K562 (cell line): ENCODE results near the gene NAA80. TPM values are rescaled to one million over a fixed set of nuclear protein-coding genes. Genes with fewer than 3 reads are reported as not detected.

Experiments
- CHD1 ChIP-seq: fragments of 200-600 bp; sonication (generic); IDR thresholded peaks from one replicate; pipeline ENCODE4 v1.6.1; 2012; ENCODE audit warnings: mild to moderate bottlenecking, moderate library complexity, low read length, inconsistent platforms
- CREB1 ChIP-seq, 2 experiments: sonication (generic) in 1 of 2; formaldehyde crosslinking in 1 of 2; IDR thresholded peaks; 2 replicates each; pipeline versions ENCODE4 v1.6.1 to v1.8.0; 2012 to 2022; ENCODE audit warnings: inconsistent platforms in 1 of 2, mild to moderate bottlenecking in 1 of 2, missing genetic modification reagents in 1 of 2, moderate library complexity in 1 of 2
- POLR2AphosphoS5 ChIP-seq: IDR thresholded peaks from 2 replicates; pipeline ENCODE4 v1.6.1; 2011; ENCODE audit warnings: mild to moderate bottlenecking, low read depth, low read length, moderate library complexity; ENCODE audit not compliant: control insufficient read depth, insufficient read depth
- RBM15 ChIP-seq: fragments of 200-400 bp; formaldehyde crosslinking; IDR thresholded peaks from 2 replicates; pipeline ENCODE4 v1.6.1; 2018; ENCODE audit warnings: mild to moderate bottlenecking, low read length, moderate library complexity; ENCODE audit not compliant: insufficient read depth
- SPI1 ChIP-seq: IDR thresholded peaks from 2 replicates; pipeline ENCODE4 v1.6.1; 2011; ENCODE audit warnings: low read depth, low read length, control low read depth, borderline replicate concordance
- ZNF124 ChIP-seq: sonication (generic); formaldehyde crosslinking; IDR thresholded peaks from 2 replicates; pipeline ENCODE4 v1.8.1; 2022; ENCODE audit warnings: missing genetic modification reagents
- ZNF143 ChIP-seq: sonication (generic); formaldehyde crosslinking; IDR thresholded peaks from 2 replicates; pipeline ENCODE4 v1.9.0; 2022; ENCODE audit warnings: mild to moderate bottlenecking, missing genetic modification reagents
- ZNF23 ChIP-seq: fragments of 250-450 bp; sonication (Bioruptor Pico); IDR thresholded peaks from 2 replicates; pipeline ENCODE4 v1.4.0; 2020; ENCODE audit warnings: mild to moderate bottlenecking
- ZNF431 ChIP-seq: sonication (generic); formaldehyde crosslinking; IDR thresholded peaks from 2 replicates; pipeline ENCODE4 v1.8.0; 2022; ENCODE audit warnings: mild to moderate bottlenecking, missing genetic modification reagents
- ZNF696 ChIP-seq: fragments of 250-450 bp; sonication (Bioruptor Pico); conservative IDR thresholded peaks from 2 replicates; pipeline ENCODE4 v1.4.0; 2020; ENCODE audit warnings: mild to moderate bottlenecking, moderate library complexity
- polyA plus RNA-seq, 8 experiments: library from polyadenylated mRNA; depleted of rRNA in 4 of 8; stranded (reverse) in 5 of 8; unstranded in 3 of 8; fragments of >200 nt; fragmentation: Nextera tagmentation in 2 of 8; fragmentation: Illumina TruSeq in 1 of 8; extraction: Ambion mirVana in 2 of 8; extraction: Trizol in 1 of 8; gene quantifications; 2 replicates each; pipeline versions ENCODE4 v1.2.1 to v1.2.3, GENCODE V29; 2011 to 2014; ENCODE audit warnings: inconsistent platforms in 1 of 8, missing spikeins in 1 of 8
- total RNA-seq, 7 experiments: library from RNA; depleted of rRNA in 6 of 7; stranded (reverse); fragments of >200 nt in 6 of 7; fragmentation: Illumina TruSeq in 2 of 7; extraction: Trizol in 2 of 7; gene quantifications; 2 replicates each; pipeline versions ENCODE4 v1.2.1 to v1.2.3, GENCODE V29; 2011 to 2021; ENCODE audit warnings: low replicate concordance in 1 of 7
- TF ChIP-seq, protein P1 (sequence below): fragments of 450-650 bp; IDR thresholded peaks from 2 replicates; pipeline ENCODE4 v1.6.1; 2016; ENCODE audit warnings: borderline replicate concordance
- TF ChIP-seq, protein P2 (sequence below): fragments of 250-450 bp; sonication (Bioruptor Pico); IDR thresholded peaks from 2 replicates; pipeline ENCODE4 v1.8.0; 2022; ENCODE audit warnings: inconsistent platforms
- TF ChIP-seq, protein P3 (sequence below): IDR thresholded peaks from 2 replicates; pipeline ENCODE4 v1.6.1; 2012; ENCODE audit warnings: low read depth, low read length, improper control_type of control experiment, borderline replicate concordance
- TF ChIP-seq, protein P4 (sequence below): IDR thresholded peaks from 3 replicates; pipeline ENCODE4 v1.6.1; 2011; ENCODE audit warnings: borderline replicate concordance, mild to moderate bottlenecking, moderate library complexity; ENCODE audit not compliant: insufficient read length; ENCODE audit errors: extremely low read depth
- TF ChIP-seq, protein P5 (sequence below): fragments of 250-450 bp; sonication (Bioruptor Pico); IDR thresholded peaks from 2 replicates; pipeline ENCODE4 v1.5.1; 2021; ENCODE audit warnings: mild to moderate bottlenecking

The NAA80 gene
- total and polyA plus RNA-seq, 9 of the 15 experiments (the other 6 are each of a cell fraction or from before 2014, with no cell fraction given): 0.82 to 24.0 (median 8.6) TPM

DNA sequence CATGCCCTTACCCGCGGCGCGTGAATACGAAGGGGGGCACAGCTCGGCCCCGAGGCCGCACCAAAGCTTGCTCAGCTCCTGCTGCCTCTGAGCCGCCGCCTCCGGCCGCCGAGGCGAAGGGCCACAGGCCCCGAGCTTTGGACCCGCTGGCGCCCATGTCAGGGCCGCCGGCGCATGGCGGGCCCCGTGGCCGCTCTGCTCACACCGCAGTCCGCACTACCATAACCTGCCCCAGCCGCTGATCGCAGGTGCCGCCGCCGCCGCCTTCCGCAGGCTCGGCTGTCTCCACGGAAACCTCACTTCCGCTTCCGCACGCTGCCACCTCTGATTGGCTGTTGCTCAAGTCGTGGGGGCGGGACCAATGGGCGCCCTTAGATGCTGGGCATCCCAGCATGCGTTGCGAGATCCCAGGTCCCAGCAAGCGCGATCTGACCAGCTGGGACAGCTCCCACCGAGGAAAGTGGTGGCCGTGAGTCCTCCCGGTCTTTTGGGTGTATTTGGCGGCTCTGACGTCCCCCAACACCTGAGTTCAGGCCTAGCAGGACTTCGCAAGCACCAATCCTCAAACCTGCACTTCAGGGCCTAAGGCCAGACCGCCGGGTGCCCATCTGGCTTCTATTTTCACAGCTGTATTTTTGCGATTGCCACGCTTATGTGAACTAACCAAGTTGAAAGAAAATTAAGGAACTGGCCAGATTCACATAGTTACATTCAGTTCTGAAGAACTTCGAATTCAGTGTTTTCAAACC lies 28.9 kb upstream of the NAA80 start, which contains the start of gene TUSC2 (continued):
- peak; percentile 80 for TF ChIP-seq ZNF143 (CRISPR knock-in tag)
- TF ChIP-seq, protein P1, sequence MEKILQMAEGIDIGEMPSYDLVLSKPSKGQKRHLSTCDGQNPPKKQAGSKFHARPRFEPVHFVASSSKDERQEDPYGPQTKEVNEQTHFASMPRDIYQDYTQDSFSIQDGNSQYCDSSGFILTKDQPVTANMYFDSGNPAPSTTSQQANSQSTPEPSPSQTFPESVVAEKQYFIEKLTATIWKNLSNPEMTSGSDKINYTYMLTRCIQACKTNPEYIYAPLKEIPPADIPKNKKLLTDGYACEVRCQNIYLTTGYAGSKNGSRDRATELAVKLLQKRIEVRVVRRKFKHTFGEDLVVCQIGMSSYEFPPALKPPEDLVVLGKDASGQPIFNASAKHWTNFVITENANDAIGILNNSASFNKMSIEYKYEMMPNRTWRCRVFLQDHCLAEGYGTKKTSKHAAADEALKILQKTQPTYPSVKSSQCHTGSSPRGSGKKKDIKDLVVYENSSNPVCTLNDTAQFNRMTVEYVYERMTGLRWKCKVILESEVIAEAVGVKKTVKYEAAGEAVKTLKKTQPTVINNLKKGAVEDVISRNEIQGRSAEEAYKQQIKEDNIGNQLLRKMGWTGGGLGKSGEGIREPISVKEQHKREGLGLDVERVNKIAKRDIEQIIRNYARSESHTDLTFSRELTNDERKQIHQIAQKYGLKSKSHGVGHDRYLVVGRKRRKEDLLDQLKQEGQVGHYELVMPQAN: peak; percentile 70
- TF ChIP-seq, protein P2, sequence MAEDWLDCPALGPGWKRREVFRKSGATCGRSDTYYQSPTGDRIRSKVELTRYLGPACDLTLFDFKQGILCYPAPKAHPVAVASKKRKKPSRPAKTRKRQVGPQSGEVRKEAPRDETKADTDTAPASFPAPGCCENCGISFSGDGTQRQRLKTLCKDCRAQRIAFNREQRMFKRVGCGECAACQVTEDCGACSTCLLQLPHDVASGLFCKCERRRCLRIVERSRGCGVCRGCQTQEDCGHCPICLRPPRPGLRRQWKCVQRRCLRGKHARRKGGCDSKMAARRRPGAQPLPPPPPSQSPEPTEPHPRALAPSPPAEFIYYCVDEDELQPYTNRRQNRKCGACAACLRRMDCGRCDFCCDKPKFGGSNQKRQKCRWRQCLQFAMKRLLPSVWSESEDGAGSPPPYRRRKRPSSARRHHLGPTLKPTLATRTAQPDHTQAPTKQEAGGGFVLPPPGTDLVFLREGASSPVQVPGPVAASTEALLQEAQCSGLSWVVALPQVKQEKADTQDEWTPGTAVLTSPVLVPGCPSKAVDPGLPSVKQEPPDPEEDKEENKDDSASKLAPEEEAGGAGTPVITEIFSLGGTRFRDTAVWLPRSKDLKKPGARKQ (CRISPR knock-in tag): no peak
- TF ChIP-seq, protein P3, sequence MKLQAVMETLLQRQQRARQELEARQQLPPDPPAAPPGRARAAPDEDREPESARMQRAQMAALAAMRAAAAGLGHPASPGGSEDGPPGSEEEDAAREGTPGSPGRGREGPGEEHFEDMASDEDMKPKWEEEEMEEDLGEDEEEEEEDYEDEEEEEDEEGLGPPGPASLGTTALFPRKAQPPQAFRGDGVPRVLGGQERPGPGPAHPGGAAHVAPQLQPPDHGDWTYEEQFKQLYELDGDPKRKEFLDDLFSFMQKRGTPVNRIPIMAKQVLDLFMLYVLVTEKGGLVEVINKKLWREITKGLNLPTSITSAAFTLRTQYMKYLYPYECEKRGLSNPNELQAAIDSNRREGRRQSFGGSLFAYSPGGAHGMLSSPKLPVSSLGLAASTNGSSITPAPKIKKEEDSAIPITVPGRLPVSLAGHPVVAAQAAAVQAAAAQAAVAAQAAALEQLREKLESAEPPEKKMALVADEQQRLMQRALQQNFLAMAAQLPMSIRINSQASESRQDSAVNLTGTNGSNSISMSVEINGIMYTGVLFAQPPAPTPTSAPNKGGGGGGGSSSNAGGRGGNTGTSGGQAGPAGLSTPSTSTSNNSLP: no peak
- no peak for TF ChIP-seq ZNF23
- TF ChIP-seq ZNF124 (CRISPR knock-in tag): no peak
- TF ChIP-seq CREB1 (IDR thresholded peaks at IDR 0.05): peak; percentile 70
- TF ChIP-seq CREB1 (CRISPR knock-in tag; IDR thresholded peaks at IDR 0.05): peak; percentile 85
- TF ChIP-seq POLR2AphosphoS5: peak; percentile 38; the same call in 1 of the 2 replicates
- no peak for TF ChIP-seq CHD1
- no peak for TF ChIP-seq ZNF696 (CRISPR knock-in tag)
- no peak for TF ChIP-seq RBM15
- TF ChIP-seq, protein P4, sequence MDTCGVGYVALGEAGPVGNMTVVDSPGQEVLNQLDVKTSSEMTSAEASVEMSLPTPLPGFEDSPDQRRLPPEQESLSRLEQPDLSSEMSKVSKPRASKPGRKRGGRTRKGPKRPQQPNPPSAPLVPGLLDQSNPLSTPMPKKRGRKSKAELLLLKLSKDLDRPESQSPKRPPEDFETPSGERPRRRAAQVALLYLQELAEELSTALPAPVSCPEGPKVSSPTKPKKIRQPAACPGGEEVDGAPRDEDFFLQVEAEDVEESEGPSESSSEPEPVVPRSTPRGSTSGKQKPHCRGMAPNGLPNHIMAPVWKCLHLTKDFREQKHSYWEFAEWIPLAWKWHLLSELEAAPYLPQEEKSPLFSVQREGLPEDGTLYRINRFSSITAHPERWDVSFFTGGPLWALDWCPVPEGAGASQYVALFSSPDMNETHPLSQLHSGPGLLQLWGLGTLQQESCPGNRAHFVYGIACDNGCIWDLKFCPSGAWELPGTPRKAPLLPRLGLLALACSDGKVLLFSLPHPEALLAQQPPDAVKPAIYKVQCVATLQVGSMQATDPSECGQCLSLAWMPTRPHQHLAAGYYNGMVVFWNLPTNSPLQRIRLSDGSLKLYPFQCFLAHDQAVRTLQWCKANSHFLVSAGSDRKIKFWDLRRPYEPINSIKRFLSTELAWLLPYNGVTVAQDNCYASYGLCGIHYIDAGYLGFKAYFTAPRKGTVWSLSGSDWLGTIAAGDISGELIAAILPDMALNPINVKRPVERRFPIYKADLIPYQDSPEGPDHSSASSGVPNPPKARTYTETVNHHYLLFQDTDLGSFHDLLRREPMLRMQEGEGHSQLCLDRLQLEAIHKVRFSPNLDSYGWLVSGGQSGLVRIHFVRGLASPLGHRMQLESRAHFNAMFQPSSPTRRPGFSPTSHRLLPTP: no peak
- peak; percentile 87 for TF ChIP-seq SPI1
- TF ChIP-seq, protein P5, sequence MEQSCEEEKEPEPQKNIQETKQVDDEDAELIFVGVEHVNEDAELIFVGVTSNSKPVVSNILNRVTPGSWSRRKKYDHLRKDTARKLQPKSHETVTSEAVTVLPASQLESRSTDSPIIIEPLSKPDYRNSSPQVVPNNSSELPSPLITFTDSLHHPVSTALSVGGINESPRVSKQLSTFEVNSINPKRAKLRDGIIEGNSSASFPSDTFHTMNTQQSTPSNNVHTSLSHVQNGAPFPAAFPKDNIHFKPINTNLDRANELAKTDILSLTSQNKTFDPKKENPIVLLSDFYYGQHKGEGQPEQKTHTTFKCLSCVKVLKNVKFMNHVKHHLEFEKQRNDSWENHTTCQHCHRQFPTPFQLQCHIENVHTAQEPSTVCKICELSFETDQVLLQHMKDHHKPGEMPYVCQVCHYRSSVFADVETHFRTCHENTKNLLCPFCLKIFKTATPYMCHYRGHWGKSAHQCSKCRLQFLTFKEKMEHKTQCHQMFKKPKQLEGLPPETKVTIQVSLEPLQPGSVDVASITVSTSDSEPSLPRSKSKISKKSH (CRISPR knock-in tag): no peak
- TF ChIP-seq ZNF431 (CRISPR knock-in tag): no peak
